SU-DHL-6 (cell line): Measurements from ENCODE around the gene EYS.
"Not testable (repeated sequence)": the region's sequence is repeated elsewhere in the genome, so short reads cannot be mapped to it uniquely, and the experiment has no call there.

Experiments
- H2AFZ ChIP-seq: fragments of 200-600 bp; sonication (generic); 2 replicates; pipeline ENCODE4 v1.6.1; 2014; ENCODE audit warnings: low read depth, mild to moderate bottlenecking, moderate library complexity, mixed read lengths, antibody characterized with exemption, low read length; ENCODE audit not compliant: severe bottlenecking
- H3F3A ChIP-seq: fragments of 200-600 bp; shearing (Covaris generic); 2 replicates; pipeline ENCODE4 v1.6.0; 2016; ENCODE audit warnings: antibody characterized with exemption, mild to moderate bottlenecking; ENCODE audit not compliant: insufficient read depth
- H3K27ac ChIP-seq: fragments of 200-600 bp; sonication (generic); 2 replicates; pipeline ENCODE4 v1.5.1; 2016; ENCODE audit warnings: low read depth, mild to moderate bottlenecking, low read length, moderate library complexity, mixed read lengths
- H3K27me3 ChIP-seq: fragments of 200-600 bp; sonication (generic), shearing (Covaris generic); 2 replicates; pipeline ENCODE4 v1.6.0; 2014; ENCODE audit warnings: mild to moderate bottlenecking, low read length
- H3K36me3 ChIP-seq: fragments of 200-600 bp; sonication (generic); 2 replicates; pipeline ENCODE4 v1.6.1; 2014; ENCODE audit warnings: mild to moderate bottlenecking, low read length, mixed read lengths
- H3K4me2 ChIP-seq: fragments of 300-600, 200-600 bp; shearing (Covaris generic), sonication (generic); 2 replicates; pipeline ENCODE4 v1.6.0; 2014; ENCODE audit warnings: low read length, low read depth, mild to moderate bottlenecking; ENCODE audit not compliant: poor library complexity, severe bottlenecking
- H3K4me3 ChIP-seq: fragments of 200-600 bp; sonication (generic); 2 replicates; pipeline ENCODE4 v1.5.1; 2014; ENCODE audit warnings: antibody characterized with exemption, low read length, mild to moderate bottlenecking, mixed read lengths; ENCODE audit not compliant: insufficient read depth, poor library complexity, severe bottlenecking
- H3K79me2 ChIP-seq: fragments of 200-600 bp; sonication (generic); 2 replicates; pipeline ENCODE4 v1.6.1; 2014; ENCODE audit warnings: mild to moderate bottlenecking, low read length, moderate library complexity; ENCODE audit not compliant: insufficient read depth
- H3K9ac ChIP-seq: fragments of 200-600 bp; sonication (generic); 2 replicates; pipeline ENCODE4 v1.7.0; 2014; ENCODE audit warnings: mild to moderate bottlenecking, low read length
- H3K9me2 ChIP-seq: fragments of 200-600 bp; sonication (generic); replicated peaks from 2 replicates; pipeline ENCODE4 v1.6.1; 2014; ENCODE audit warnings: low read length; ENCODE audit not compliant: insufficient read depth
- H3K9me3 ChIP-seq: fragments of 200-600 bp; sonication (generic); 2 replicates; pipeline ENCODE4 v1.6.1; 2014; ENCODE audit warnings: low read length, mixed read lengths; ENCODE audit not compliant: insufficient read depth
- H4K20me1 ChIP-seq: fragments of 200-600 bp; sonication (generic); 2 replicates; pipeline ENCODE4 v1.6.1; 2014; ENCODE audit warnings: low read depth, mild to moderate bottlenecking, antibody characterized with exemption, low read length, moderate library complexity, mixed read lengths
- CTCF ChIP-seq: fragments of 200-600 bp; sonication (generic); IDR thresholded peaks from one replicate; pipeline ENCODE4 v1.5.1; 2017; ENCODE audit warnings: antibody characterized with exemption, mild to moderate bottlenecking, low read length, moderate library complexity; ENCODE audit not compliant: insufficient read depth, poor library complexity, severe bottlenecking
- EZH2phosphoT487 ChIP-seq: fragments of 200-600 bp; sonication (generic), shearing (Covaris generic); conservative IDR thresholded peaks from 2 replicates; pipeline ENCODE4 v1.6.1; 2018; ENCODE audit warnings: mild to moderate bottlenecking, antibody characterized with exemption, low read length, moderate library complexity, mixed read lengths

The EYS gene

GRCh38 chr6:63899550-63899949 is 1807.5 kb downstream of the EYS start:
- H3K9me2 ChIP-seq, result no peaks in the 10 kb centered on the region
- no peaks in the 10 kb centered on the region for H3K79me2 ChIP-seq
- no peaks in the 10 kb centered on the region for H3F3A ChIP-seq
- no peak overlapping the region for H3K4me2 ChIP-seq
- H3K27me3 ChIP-seq, result no peaks in the 10 kb centered on the region
- no peaks in the 10 kb centered on the region for H3K36me3 ChIP-seq
- H3K27ac ChIP-seq, result no peak overlapping the region
- H2AFZ ChIP-seq, result no peak overlapping the region
- no peak overlapping the region for H3K4me3 ChIP-seq
- H3K9me3 ChIP-seq, result no peaks in the 10 kb centered on the region
- H4K20me1 ChIP-seq, result no peaks in the 10 kb centered on the region
- no peak overlapping the region for H3K9ac ChIP-seq
- no peak for TF ChIP-seq EZH2phosphoT487
- no peak for TF ChIP-seq CTCF

- Histone ChIP-seq H4K20me1 (no peaks in the 10 kb centered on the region), H3F3A (no peaks in the 10 kb centered on the region), H3K9me2 (no peaks in the 10 kb centered on the region), H3K4me3 (no peak overlapping the region), H3K27me3 (no peaks in the 10 kb centered on the region), H3K9me3 (no peaks in the 10 kb centered on the region), H2AFZ (no peak overlapping the region), H3K9ac (no peak overlapping the region), H3K27ac (no peak overlapping the region), H3K79me2 (no peaks in the 10 kb centered on the region), H3K36me3 (no peaks in the 10 kb centered on the region), H3K4me2 (no peak overlapping the region)
- TF ChIP-seq EZH2phosphoT487 (no peak), CTCF (no peak)
These were observed 1809.1 kb downstream of the EYS start for GRCh38 chr6:63897952-63898351.

GRCh38 chr6:63897459-63897858 is 1809.6 kb downstream of the EYS start:
- H3K27me3 ChIP-seq, result no peaks in the 10 kb centered on the region
- H3K9ac ChIP-seq, result no peak overlapping the region
- no peak overlapping the region for H3K4me3 ChIP-seq
- H3K4me2 ChIP-seq, result no peak overlapping the region
- H3F3A ChIP-seq, result no peaks in the 10 kb centered on the region
- H3K27ac ChIP-seq, result no peak overlapping the region
- H2AFZ ChIP-seq, result no peak overlapping the region
- H3K9me3 ChIP-seq, result no peaks in the 10 kb centered on the region
- H3K9me2 ChIP-seq, result no peaks in the 10 kb centered on the region
- no peaks in the 10 kb centered on the region for H3K79me2 ChIP-seq
- H3K36me3 ChIP-seq, result no peaks in the 10 kb centered on the region
- TF ChIP-seq CTCF (no peak), EZH2phosphoT487 (no peak)
- H4K20me1 ChIP-seq, result no peaks in the 10 kb centered on the region

- Histone ChIP-seq H3K36me3 (no peaks in the 10 kb centered on the region), H3K4me3 (no peak overlapping the region), H3K9ac (no peak overlapping the region), H3K27me3 (no peaks in the 10 kb centered on the region), H3K9me3 (no peaks in the 10 kb centered on the region), H3K27ac (no peak overlapping the region), H3K79me2 (no peaks in the 10 kb centered on the region), H4K20me1 (no peaks in the 10 kb centered on the region), H3F3A (no peaks in the 10 kb centered on the region), H3K4me2 (no peak overlapping the region), H3K9me2 (no peaks in the 10 kb centered on the region), H2AFZ (no peak overlapping the region)
- TF ChIP-seq EZH2phosphoT487 (no peak), CTCF (no peak)
These were observed 1818.6 kb downstream of the EYS start for GRCh38 chr6:63888416-63888815.

- not testable (repeated sequence) for H4K20me1 ChIP-seq, H3K36me3 ChIP-seq, H3K9me3 ChIP-seq, H2AFZ ChIP-seq, H3K4me2 ChIP-seq, H3K4me3 ChIP-seq, H3K9ac ChIP-seq, H3K79me2 ChIP-seq, H3K27ac ChIP-seq, H3F3A ChIP-seq, H3K9me2 ChIP-seq, H3K27me3 ChIP-seq
These were observed 1819.2 kb downstream of the EYS start for GRCh38 chr6:63887804-63888203.
